Measurements from ENCODE around the gene BATF3. TPM values are rescaled to one million over a fixed set of nuclear protein-coding genes. Genes with fewer than 3 reads are reported as not detected.
"Not testable (repeated sequence)": the region's sequence is repeated elsewhere in the genome, so short reads cannot be mapped to it uniquely, and the experiment has no call there.

Gene BATF3
- total RNA-seq, 3 donors from 2014 or later = 1.0 to 7.5 (median 1.9) TPM

GRCh38 chr1:212716161-212716560, 16.5 kb upstream of the BATF3 start:
- Histone ChIP-seq H3K27me3 (no peaks in the 10 kb centered on the region), H3K4me3 (no peak overlapping the region), H3K36me3 (no peaks in the 10 kb centered on the region), H3K4me1 (no peaks in the 10 kb centered on the region), H3K9me3 (no peaks in the 10 kb centered on the region), H3K27ac (no peak overlapping the region)
- intact Hi-C loops (cut with DNase I; ENCODE audit: low total_unique reads) = no loop called here
- TF ChIP-seq POLR2AphosphoS5 (IDR thresholded peaks at IDR 0.05) (no peak), CTCF (IDR thresholded peaks at IDR 0.05) (no peak), POLR2A (IDR thresholded peaks at IDR 0.05) (no peak)
- no peak for DNase-seq (ENCODE audit: low spot score in 2 of 2)

DNA sequence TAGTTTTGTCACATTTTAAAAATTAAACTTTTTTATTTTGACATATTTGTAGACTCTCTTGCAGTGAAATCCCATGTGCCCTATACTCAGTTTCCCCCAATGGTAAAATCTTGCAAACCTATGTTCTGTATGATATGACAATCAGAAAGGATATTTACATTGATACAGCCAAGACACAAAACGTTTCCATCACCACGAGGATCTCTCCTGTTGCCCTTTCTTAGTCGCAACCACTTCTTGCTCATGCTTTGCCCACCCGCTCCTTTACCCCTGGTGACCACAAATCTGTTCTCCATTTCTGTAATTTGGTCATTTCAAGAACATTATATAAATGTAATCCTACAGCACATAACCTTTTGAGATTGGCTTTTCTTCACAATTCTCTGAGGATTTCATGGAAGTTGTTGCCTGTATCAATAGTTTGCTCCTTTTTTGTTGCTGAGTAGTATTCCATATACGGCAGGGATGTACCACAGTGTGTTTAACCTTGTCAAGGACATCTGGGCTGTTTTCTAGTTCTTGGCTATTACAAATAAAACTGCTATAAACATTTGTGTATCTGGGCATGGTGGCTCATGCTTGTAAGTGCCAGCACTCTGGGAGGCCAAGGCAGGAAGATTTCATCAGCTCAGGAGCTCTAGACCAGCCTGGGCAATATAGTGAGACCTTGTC, 14.0 kb upstream of the BATF3 start:
- TF ChIP-seq POLR2AphosphoS5 (IDR thresholded peaks at IDR 0.05) (no peak), CTCF (IDR thresholded peaks at IDR 0.05) (no peak), POLR2A (IDR thresholded peaks at IDR 0.05) (no peak)
- intact Hi-C loops (cut with DNase I; ENCODE audit: low total_unique reads) = no loop called here
- no peak for DNase-seq (ENCODE audit: low spot score in 2 of 2)
- Histone ChIP-seq H3K27me3 (no peaks in the 10 kb centered on the region), H3K36me3 (no peaks in the 10 kb centered on the region), H3K27ac (no peak overlapping the region), H3K9me3 (no peaks in the 10 kb centered on the region), H3K4me3 (no peak overlapping the region), H3K4me1 (no peaks in the 10 kb centered on the region)

DNA sequence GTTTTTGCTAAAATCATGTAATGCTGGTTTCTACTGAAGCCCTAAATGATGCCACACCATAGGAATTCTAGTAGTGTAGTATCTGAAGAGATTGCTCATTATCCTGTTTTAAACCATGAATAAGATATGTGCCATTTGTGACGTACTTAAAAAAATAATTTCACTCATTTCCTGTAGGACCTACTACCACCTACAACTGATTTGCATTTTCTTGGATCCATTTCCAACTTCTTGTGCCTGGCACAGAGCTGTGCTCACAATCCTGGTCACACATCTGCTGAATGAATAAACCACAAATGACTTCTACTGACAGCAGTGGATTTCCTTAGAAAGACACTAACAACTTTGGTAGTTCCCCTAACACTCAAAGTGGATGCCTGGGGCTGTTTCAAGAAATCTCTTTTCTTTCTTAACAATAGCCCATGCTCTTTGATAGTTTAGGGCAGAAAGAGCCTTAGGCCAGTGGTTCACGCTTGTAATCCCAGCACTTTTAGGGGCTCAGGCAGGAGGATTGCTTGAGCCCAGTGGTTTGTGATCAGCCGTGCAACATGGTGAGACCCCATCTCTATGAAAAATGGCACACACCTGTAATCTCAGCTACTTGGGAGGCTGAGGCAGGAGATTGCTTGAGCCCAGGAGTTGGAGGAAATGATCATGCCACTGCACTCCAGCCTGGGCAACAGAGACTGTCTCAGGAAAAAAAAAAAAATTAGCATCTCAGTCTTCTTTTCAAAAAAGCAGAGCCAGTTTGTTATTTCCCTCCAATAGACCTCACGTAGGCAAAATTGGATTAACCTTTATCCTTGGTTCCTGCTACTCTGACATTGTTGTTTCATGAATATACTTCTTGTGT, 13.0 kb upstream of the BATF3 start:
- intact Hi-C loops (cut with DNase I; ENCODE audit: low total_unique reads) = no loop called here
- no peaks in the 10 kb centered on the region for H3K27me3 ChIP-seq
- H3K4me1 ChIP-seq = no peaks in the 10 kb centered on the region
- H3K27ac ChIP-seq = no peak overlapping the region
- H3K36me3 ChIP-seq = no peaks in the 10 kb centered on the region
- no peak for DNase-seq (ENCODE audit: low spot score in 2 of 2)
- TF ChIP-seq CTCF (IDR thresholded peaks at IDR 0.05) (no peak), POLR2AphosphoS5 (IDR thresholded peaks at IDR 0.05) (no peak), POLR2A (IDR thresholded peaks at IDR 0.05) (no peak)
- no peak overlapping the region for H3K4me3 ChIP-seq
- H3K9me3 ChIP-seq = no peaks in the 10 kb centered on the region

DNA sequence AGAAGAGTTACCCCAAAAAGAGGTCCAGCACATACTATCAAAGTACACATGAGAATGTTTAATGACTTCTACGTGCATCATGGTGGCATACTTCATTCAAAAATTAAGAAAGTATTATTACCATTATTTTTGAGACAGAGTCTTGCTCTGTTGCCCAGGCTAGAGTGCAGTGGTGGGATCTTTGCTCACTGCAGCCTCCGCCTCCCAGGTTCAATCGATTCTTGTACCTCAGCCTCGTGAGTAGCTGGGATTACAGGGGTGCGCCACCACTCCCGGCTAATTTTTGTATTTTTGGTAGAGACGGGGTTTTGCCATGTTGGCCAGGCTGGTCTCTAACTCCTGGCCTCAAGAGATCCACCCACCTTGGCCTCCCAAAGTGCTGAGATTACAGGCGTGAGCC, 12.3 kb upstream of the BATF3 start:
- H3K27me3 ChIP-seq; H3K4me3 ChIP-seq; H3K9me3 ChIP-seq; intact Hi-C loops (cut with DNase I; ENCODE audit: low total_unique reads); H3K36me3 ChIP-seq; DNase-seq (ENCODE audit: low spot score in 2 of 2); H3K4me1 ChIP-seq; H3K27ac ChIP-seq: not testable (repeated sequence)

- intact Hi-C loops (cut with DNase I; ENCODE audit: low total_unique reads) = no loop called here
These were observed 10.9 kb upstream of the BATF3 start for GRCh38 chr1:212710566-212710965.

More at GRCh38 chr1:212710566-212710965, 10.9 kb upstream of the BATF3 start:
- Histone ChIP-seq H3K4me3 (no peak overlapping the region), H3K4me1 (no peaks in the 10 kb centered on the region), H3K9me3 (no peaks in the 10 kb centered on the region), H3K36me3 (no peaks in the 10 kb centered on the region), H3K27ac (no peak overlapping the region), H3K27me3 (no peaks in the 10 kb centered on the region)
- TF ChIP-seq POLR2A (IDR thresholded peaks at IDR 0.05) (no peak), POLR2AphosphoS5 (IDR thresholded peaks at IDR 0.05) (no peak), CTCF (IDR thresholded peaks at IDR 0.05) (no peak)
- no peak for DNase-seq (ENCODE audit: low spot score in 2 of 2)

All from breast epithelium (tissue), 4 donors.